ENCODE measurements around the gene MAD1L1.

- TF ChIP-seq MYC (IDR thresholded peaks at IDR 0.05; ENCODE audit: low read depth, low read length) (no peak), CTCF (IDR thresholded peaks at IDR 0.05; ENCODE audit: extremely low read depth in 1 of 2, insufficient read depth in 1 of 2, low read depth in 1 of 2, low read length in 2 of 2) (no peak), POLR2A (IDR thresholded peaks at IDR 0.05; ENCODE audit: low read depth, low read length) (no peak), MAX (IDR thresholded peaks at IDR 0.05; ENCODE audit: insufficient read depth, insufficient read length) (no peak), JUN (IDR thresholded peaks at IDR 0.05; ENCODE audit: borderline replicate concordance, insufficient read depth, insufficient read length, low read depth) (no peak), POLR2AphosphoS5 (IDR thresholded peaks at IDR 0.05; ENCODE audit: insufficient read depth, low read depth, low read length) (no peak), EZH2 (IDR thresholded peaks at IDR 0.05; ENCODE audit: borderline replicate concordance, low read depth, low read length, severe bottlenecking) (no peak), FOS (IDR thresholded peaks at IDR 0.05; ENCODE audit: borderline replicate concordance, insufficient read depth, low read length) (no peak)
These were observed 367.7 kb downstream of the MAD1L1 start for GRCh38 chr7:1865000-1865555.
